K562 (cell line): ENCODE measurements around the gene CYSTM1. TPM values are rescaled to one million over a fixed set of nuclear protein-coding genes. Genes with fewer than 3 reads are reported as not detected.

Experiments used
- ATAC-seq: fragments of 200-7000 bp; cut with Tn5 transposase; 3 replicates; pipeline ENCODE4 v1.9.1; 2020; ENCODE audit warnings: moderate library complexity
- BruUV-seq: library from RNA; stranded (reverse); fragments of 400-500 nt; replicated peaks from 2 replicates; lab custom pipeline; 2021; lab: Mats Ljungman, UMichigan
- CTCF ChIA-PET: fragments of 300-600 bp; formaldehyde crosslinking; extraction: SDS; loops from one replicate; lab custom pipeline; 2021; ENCODE audit warnings: low intra/inter-chr PET ratio; lab: Yijun Ruan, JAX
- POLR2A ChIA-PET: fragments of 300-600, 350-650 bp; sonication (Branson Sonifier 250); formaldehyde crosslinking; extraction: SDS; loops from one replicate; lab custom pipeline; 2021; ENCODE audit warnings: antibody characterized with exemption, inconsistent platforms; lab: Yijun Ruan, JAX
- DNase-seq, 4 experiments: peaks; one replicate each; pipeline versions ENCODE4 v3.0.0 to v3.0.0-alpha.2; 2011 to 2018; ENCODE audit warnings: low spot score in 3 of 4, mixed read lengths in 3 of 4; ENCODE audit errors: extremely low read depth in 1 of 4
- FAIRE-seq: peaks from 2 replicates; lab custom pipeline; 2011; peaks lifted over from hg19 to GRCh38; lab: Jason Lieb, UNC
- H2AFZ ChIP-seq: 2 replicates; pipeline ENCODE4 v1.6.0; 2011; ENCODE audit warnings: low read depth, low read length, control low read depth, inconsistent platforms
- H3K27ac ChIP-seq: fragments of 200-600 bp; 3 replicates; pipeline ENCODE4 v1.8.0; 2011; ENCODE audit warnings: low read depth, mild to moderate bottlenecking, control low read depth, inconsistent platforms, low read length, moderate library complexity, mixed read lengths; ENCODE audit errors: extremely low read depth
- H3K27me3 ChIP-seq, 2 experiments: fragments of 300-600 bp in 1 of 2; 2 replicates in 1 of 2; 3 replicates in 1 of 2; pipeline versions ENCODE4 v1.6.0 to v1.8.0; 2011; ENCODE audit warnings: inconsistent platforms in 2 of 2, low read length in 2 of 2, mild to moderate bottlenecking in 1 of 2, mixed read lengths in 1 of 2, moderate library complexity in 1 of 2; ENCODE audit not compliant: control insufficient read depth in 2 of 2, insufficient read depth in 2 of 2
- H3K36me3 ChIP-seq: fragments of 300-600 bp; 3 replicates; pipeline ENCODE4 v1.8.0; 2011; ENCODE audit warnings: mild to moderate bottlenecking, low read length, inconsistent platforms; ENCODE audit not compliant: control insufficient read depth, insufficient read depth
- H3K4me1 ChIP-seq, 2 experiments: fragments of 200-600 bp in 1 of 2; replicated peaks in 1 of 2; 2 replicates in 1 of 2; 3 replicates in 1 of 2; pipeline versions ENCODE4 v1.5.1 to v1.8.0; 2011; ENCODE audit warnings: inconsistent platforms in 2 of 2, low read length in 2 of 2, mild to moderate bottlenecking in 1 of 2, mixed read lengths in 1 of 2, moderate library complexity in 1 of 2; ENCODE audit not compliant: control insufficient read depth in 2 of 2, insufficient read depth in 2 of 2
- H3K4me2 ChIP-seq: 2 replicates; pipeline ENCODE4 v1.6.1; 2011; ENCODE audit warnings: low read length, control low read depth, inconsistent platforms, mixed read lengths; ENCODE audit not compliant: insufficient read depth
- H3K4me3 ChIP-seq: fragments of 200-600 bp; sonication (generic), shearing (Covaris generic); 2 replicates; pipeline ENCODE4 v1.5.1; 2016; ENCODE audit warnings: control low read depth, inconsistent platforms
- H3K79me2 ChIP-seq: fragments of 200-600 bp; 3 replicates; pipeline ENCODE4 v1.8.0; 2011; ENCODE audit warnings: low read length, inconsistent platforms; ENCODE audit not compliant: control insufficient read depth, insufficient read depth
- H3K9ac ChIP-seq, 2 experiments: 2 replicates each; pipeline versions ENCODE4 v1.6.0 to v1.6.1; 2011; ENCODE audit warnings: low read depth in 2 of 2, low read length in 2 of 2, control low read depth in 1 of 2, inconsistent platforms in 1 of 2, mild to moderate bottlenecking in 1 of 2, mixed read lengths in 1 of 2; ENCODE audit not compliant: insufficient read depth in 1 of 2
- H3K9me1 ChIP-seq: one replicate; pipeline ENCODE4 v1.6.0; 2011; ENCODE audit warnings: inconsistent platforms, mild to moderate bottlenecking, low read length, moderate library complexity; ENCODE audit not compliant: control insufficient read depth, insufficient read depth
- H3K9me3 ChIP-seq: replicated peaks from 2 replicates; pipeline ENCODE4 v1.5.1; 2011; ENCODE audit warnings: low read depth, low read length, inconsistent platforms; ENCODE audit not compliant: control insufficient read depth, insufficient read depth
- H4K20me1 ChIP-seq: replicated peaks from 2 replicates; pipeline ENCODE4 v1.6.1; 2011; ENCODE audit warnings: low read length, inconsistent platforms, mixed read lengths; ENCODE audit not compliant: control insufficient read depth, insufficient read depth
- ATF7 ChIP-seq: fragments of 450-650 bp; IDR thresholded peaks from 2 replicates; pipeline ENCODE4 v1.7.1; 2014; ENCODE audit warnings: mild to moderate bottlenecking, moderate library complexity
- NFRKB ChIP-seq: fragments of 450-650 bp; IDR thresholded peaks from 2 replicates; pipeline ENCODE4 v1.6.1; 2016; ENCODE audit warnings: low read depth
- NR3C1 ChIP-seq: sonication (generic); formaldehyde crosslinking; IDR thresholded peaks from 2 replicates; pipeline ENCODE4 v1.8.1; 2022; ENCODE audit warnings: missing genetic modification reagents
- PHB ChIP-seq: fragments of 250-450 bp; sonication (Bioruptor Pico); IDR thresholded peaks from 2 replicates; pipeline ENCODE4 v1.5.0; 2021
- WGBS: fragments of 100-300 bp; shearing (Covaris generic); methylation state at CpG from one replicate; pipeline ENCODE4 v1.1.6; 2016; ENCODE audit warnings: low coverage, mixed read lengths; ENCODE audit not compliant: insufficient coverage; ENCODE audit errors: missing lambda C conversion rate; 5-methylcytosine and 5-hydroxymethylcytosine counted together
- in situ Hi-C: fragments of 300-500 bp; cut with MboI; formaldehyde crosslinking; loops from 4 replicates; pipeline ENCODE4 v1.15.0; 2018; ENCODE audit warnings: inconsistent platforms, mixed read lengths
- intact Hi-C: fragments of 100-400 bp; cut with micrococcal nuclease; formaldehyde crosslinking; loops from 2 replicates; pipeline ENCODE4 v1.14.2; 2022
- polyA plus RNA-seq, 8 experiments: library from polyadenylated mRNA; depleted of rRNA in 4 of 8; stranded (reverse) in 5 of 8; unstranded in 3 of 8; fragments of >200 nt; fragmentation: Nextera tagmentation in 2 of 8; fragmentation: Illumina TruSeq in 1 of 8; extraction: Ambion mirVana in 2 of 8; extraction: Trizol in 1 of 8; gene quantifications; 2 replicates each; pipeline versions ENCODE4 v1.2.1 to v1.2.3, GENCODE V29; 2011 to 2014; ENCODE audit warnings: inconsistent platforms in 1 of 8, missing spikeins in 1 of 8
- total RNA-seq, 7 experiments: library from RNA; depleted of rRNA in 6 of 7; stranded (reverse); fragments of >200 nt in 6 of 7; fragmentation: Illumina TruSeq in 2 of 7; extraction: Trizol in 2 of 7; gene quantifications; 2 replicates each; pipeline versions ENCODE4 v1.2.1 to v1.2.3, GENCODE V29; 2011 to 2021; ENCODE audit warnings: low replicate concordance in 1 of 7
- TF ChIP-seq, protein P1 (sequence below): fragments of 450-650 bp; IDR thresholded peaks from 2 replicates; pipeline ENCODE4 v1.6.1; 2018; ENCODE audit not compliant: partially characterized antibody

CYSTM1 gene
- total and polyA plus RNA-seq, 9 of the 15 experiments (the other 6 are each of a cell fraction or from before 2014, with no cell fraction given) = 76.1 to 422 (median 108) TPM

DNA sequence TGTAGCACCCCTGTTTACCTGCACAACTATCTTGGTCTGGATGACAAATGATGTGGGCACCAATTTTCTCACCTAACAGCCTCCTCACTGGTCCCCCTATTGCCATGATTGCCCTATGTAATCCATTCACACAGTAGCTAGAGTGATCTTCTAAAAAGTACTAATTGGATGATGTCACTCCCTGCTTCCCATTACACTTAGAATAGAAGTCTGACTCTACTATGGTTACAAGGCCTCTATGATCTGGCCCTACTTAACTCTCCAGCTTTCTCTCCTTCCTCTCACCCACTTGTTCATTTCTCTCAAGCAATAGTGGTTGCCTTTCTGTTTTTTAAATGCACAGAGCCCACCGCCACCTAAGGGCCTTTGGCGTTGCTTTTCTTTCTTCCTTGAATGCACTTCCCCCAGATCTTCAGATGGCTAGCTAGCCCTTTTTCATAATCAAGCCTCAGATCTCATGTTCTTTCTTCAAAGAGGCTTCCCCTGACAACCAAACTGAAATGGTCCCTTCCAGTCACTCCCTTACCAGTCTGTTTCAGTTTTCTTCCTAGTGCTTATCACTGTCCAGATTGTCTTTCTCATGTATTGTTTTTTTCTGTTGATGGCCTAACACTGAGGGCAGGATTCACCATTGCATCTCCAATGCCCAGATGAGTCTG, 40.6 kb upstream of the CYSTM1 start:
- Histone ChIP-seq H3K9ac (no peak overlapping the region), H3K4me3 (no peak overlapping the region), H3K79me2 (no peaks in the 10 kb centered on the region), H3K9me3 (no peaks in the 10 kb centered on the region; the same call in 1 of the 2 replicates), H3K36me3 (no peaks in the 10 kb centered on the region), H3K27me3 (peaks cover 3 to 5% of the 10 kb centered on the region in 2 experiments; a peak in 2 of 5 replicates), H3K4me2 (no peak overlapping the region), H3K9me1 (no peaks in the 10 kb centered on the region), H2AFZ (no peak overlapping the region), H3K4me1 (no peaks in the 10 kb centered on the region; a peak in 1 of 5 replicates), H3K27ac (no peak overlapping the region), H4K20me1 (no peaks in the 10 kb centered on the region)
- TF ChIP-seq PHB = no peak
- no peak for TF ChIP-seq NFRKB
- no peak for TF ChIP-seq NR3C1 (CRISPR knock-in tag)
- TF ChIP-seq, protein P1, sequence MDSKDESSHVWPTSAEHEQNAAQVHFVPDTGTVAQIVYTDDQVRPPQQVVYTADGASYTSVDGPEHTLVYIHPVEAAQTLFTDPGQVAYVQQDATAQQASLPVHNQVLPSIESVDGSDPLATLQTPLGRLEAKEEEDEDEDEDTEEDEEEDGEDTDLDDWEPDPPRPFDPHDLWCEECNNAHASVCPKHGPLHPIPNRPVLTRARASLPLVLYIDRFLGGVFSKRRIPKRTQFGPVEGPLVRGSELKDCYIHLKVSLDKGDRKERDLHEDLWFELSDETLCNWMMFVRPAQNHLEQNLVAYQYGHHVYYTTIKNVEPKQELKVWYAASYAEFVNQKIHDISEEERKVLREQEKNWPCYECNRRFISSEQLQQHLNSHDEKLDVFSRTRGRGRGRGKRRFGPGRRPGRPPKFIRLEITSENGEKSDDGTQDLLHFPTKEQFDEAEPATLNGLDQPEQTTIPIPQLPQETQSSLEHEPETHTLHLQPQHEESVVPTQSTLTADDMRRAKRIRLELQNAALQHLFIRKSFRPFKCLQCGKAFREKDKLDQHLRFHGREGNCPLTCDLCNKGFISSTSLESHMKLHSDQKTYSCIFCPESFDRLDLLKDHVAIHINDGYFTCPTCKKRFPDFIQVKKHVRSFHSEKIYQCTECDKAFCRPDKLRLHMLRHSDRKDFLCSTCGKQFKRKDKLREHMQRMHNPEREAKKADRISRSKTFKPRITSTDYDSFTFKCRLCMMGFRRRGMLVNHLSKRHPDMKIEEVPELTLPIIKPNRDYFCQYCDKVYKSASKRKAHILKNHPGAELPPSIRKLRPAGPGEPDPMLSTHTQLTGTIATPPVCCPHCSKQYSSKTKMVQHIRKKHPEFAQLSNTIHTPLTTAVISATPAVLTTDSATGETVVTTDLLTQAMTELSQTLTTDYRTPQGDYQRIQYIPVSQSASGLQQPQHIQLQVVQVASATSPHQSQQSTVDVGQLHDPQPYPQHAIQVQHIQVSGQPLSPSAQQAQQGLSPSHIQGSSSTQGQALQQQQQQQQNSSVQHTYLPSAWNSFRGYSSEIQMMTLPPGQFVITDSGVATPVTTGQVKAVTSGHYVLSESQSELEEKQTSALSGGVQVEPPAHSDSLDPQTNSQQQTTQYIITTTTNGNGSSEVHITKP = peak; percentile 87
- TF ChIP-seq ATF7 = 0 out of 2 replicates have a peak, but pooled peaks have one; percentile 14
- WGBS = 29% methylated on average over 2 of the region's 2 CpGs
- intact Hi-C loops = no loop called here
- ChIA-PET CTCF (interaction anchor here (1.7 kb wide), 1 partner anchor 61 kb away, joined by 5 read pairs; no protein-coding TSS in a partner anchor), POLR2A (interaction anchor here (0.8 to 1.7 kb wide), 3 partner anchors 12 to 58 kb away, joined by 3 to 7 read pairs (median 4); no protein-coding TSS in a partner anchor)
- DNase-seq (no peak), ATAC-seq (no peak), FAIRE-seq (peak; percentile 54)
- no TSS peak for BruUV-seq
- in situ Hi-C loops = no loop called here
